SH-SY5Y (cell line): ENCODE data around the gene CLEC3B.

ENCODE experiments used
- GATA2 ChIP-seq: IDR thresholded peaks from 2 replicates; pipeline ENCODE4 v1.6.1; 2011; ENCODE audit warnings: mild to moderate bottlenecking, low read depth, low read length
- GATA3 ChIP-seq: IDR thresholded peaks from 2 replicates; pipeline ENCODE4 v1.6.1; 2011; ENCODE audit warnings: low read depth, mild to moderate bottlenecking, low read length, moderate library complexity

DNA sequence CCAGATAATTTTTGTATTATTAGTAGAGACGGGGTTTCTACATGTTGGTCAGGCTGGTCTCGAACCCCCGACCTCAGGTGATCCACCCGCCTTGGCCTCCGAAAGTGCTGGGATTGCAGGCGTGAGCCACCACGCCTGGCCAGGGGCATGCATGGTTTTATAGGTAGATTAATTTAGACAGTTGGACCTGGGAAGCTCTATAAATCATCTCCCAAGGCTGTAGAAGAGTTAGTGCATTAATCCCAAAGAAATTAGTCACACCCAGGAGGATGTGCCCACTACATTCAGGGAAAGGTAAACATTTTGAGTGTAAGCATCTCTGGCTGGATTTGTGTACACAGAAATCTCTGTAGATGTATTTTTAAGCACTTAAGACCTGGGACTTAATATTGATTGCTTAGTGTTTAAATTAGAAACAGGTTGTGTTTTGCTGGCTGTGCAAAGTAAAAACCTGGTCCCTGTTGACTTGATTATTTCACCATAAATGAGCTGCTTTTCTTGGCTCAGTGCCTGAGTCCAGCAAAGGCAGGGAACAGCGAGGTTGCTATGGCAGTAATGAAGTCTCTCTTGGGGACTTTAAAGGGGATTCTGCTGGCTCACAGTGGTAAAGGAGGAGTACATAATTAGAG is 30.8 kb upstream of the CLEC3B start:
- TF ChIP-seq GATA3 (no peak), GATA2 (no peak)
